NCI-H146 (cell line): ENCODE data around the gene ZNF577.

Source experiments
- DNase-seq: peaks from one replicate; lab custom pipeline; 2025; lab: John Stamatoyannopoulos, UW

The ZNF577 gene

DNA sequence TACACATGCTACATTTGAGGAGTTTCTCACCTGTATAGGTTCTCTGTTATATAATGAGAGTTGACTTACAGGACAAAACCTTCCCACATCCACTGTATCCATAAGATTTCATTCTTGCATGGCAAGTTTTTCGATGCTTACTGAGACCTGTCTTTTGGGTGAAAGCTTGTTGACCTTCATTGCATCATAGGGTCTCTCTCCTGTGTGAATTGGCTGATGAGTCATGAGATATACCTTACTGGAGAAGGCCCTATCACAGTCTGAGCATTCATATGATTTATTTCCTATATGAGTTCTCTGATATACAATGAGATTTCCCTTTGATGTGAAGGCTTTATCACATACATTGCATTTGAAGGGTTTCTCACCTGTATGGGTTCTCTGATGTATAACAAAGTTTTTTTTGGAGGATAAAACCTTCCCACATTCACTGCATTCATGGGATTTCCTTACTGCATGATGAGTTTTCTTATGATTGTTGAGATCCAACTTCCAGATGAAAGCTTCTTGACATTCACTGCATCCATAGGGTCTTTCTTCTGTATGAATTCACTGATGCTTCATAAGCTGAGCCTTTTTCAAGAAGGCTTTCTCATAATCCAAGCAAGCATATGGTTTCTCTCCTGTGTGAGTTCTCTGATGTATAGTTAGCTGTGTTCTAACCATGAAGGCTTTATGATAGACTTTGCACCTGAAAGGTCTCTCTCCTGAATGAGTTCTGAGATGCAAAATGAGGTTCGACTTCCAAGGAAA, 25.7 kb downstream of the ZNF577 start:
- DNase-seq, result no peak

GRCh38 chr19:51837145-51837544, 50.6 kb downstream of the ZNF577 start:
- no peak for DNase-seq

DNA sequence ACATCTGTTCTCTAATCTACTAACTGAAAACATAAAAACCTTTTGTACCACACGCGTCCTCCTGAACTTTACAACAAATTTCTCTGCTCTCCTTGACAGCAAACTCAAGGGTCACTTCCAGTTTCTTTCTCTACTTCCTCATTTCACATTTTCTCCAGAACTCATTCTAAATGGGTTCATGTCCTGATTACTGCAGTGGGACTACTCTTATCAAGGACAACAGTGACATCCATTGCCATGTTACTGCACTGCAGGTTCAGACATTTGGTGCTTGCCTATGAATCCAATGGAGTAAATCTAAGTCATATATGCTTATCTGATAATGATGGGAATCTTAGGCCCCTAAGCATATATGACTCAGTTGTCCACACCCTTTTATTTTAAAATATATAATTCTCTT, 57.5 kb downstream of the ZNF577 start:
- no peak for DNase-seq

DNA sequence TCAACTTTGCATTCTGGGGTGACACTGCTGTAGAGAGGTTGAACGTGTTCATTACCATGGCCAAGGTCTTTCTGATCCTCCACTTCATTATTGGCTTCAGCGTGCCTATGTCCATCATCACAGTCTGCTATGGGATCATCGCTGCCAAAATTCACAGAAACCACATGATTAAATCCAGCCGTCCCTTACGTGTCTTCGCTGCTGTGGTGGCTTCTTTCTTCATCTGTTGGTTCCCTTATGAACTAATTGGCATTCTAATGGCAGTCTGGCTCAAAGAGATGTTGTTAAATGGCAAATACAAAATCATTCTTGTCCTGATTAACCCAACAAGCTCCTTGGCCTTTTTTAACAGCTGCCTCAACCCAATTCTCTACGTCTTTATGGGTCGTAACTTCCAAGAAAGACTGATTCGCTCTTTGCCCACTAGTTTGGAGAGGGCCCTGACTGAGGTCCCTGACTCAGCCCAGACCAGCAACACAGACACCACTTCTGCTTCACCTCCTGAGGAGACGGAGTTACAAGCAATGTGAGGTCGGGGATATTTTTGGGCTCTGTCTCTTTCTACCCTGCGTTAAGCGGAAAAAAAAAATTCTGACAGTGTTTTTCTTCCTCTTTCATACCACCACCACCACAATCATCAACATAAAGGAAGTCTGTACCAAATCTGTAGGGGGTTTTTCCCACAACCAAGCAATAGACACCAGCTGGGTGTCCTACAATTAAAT, 63.3 kb downstream of the ZNF577 start:
- no peak for DNase-seq

DNA sequence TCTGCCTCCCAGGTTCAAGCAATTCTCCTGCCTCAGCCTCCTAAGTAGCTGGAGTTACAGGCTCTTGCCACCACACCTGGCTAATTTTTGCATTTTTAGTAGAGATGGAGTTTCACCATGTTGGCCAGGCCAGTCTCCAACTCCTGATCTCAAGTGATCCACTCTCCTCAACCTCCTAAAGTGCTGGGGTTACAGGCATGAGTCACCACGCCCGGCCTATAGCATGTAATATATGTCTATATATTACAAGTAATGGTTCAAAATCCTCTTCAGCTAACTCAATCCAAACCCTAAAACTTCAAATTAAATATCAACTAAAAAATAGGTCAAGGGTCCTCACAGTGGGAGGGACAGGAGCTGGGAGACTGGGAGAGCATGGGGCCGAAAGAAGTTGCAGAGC, 64.8 kb downstream of the ZNF577 start:
- DNase-seq, result no peak

GRCh38 chr19:51822325-51822724, 65.4 kb downstream of the ZNF577 start:
- no peak for DNase-seq

DNA sequence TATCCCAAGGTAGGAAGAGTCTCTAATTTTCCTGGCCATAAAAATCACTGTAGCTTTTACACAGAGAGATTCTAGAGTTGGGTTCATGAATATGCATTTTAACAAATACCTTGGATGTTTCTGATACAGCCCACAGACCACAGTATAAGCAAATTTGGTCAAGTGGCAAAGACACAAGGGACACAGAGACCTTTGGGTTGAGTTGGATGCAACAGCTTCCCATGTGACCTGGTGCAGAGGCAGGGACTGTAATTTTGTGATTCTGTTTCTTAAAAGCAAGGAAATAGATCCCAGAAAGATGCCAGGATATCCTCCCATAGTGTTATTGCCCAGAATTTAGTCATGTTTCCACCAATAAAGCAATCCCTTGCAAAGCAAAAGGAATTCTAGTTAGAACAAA, 65.8 kb downstream of the ZNF577 start:
- DNase-seq, result no peak

GRCh38 chr19:51821456-51821855, 66.3 kb downstream of the ZNF577 start:
- no peak for DNase-seq
